HG02759 (cell line): Measurements from ENCODE around the gene SLC6A20.

Experiments used
- ATAC-seq: cut with Tn5 transposase; IDR thresholded peaks from one replicate; pipeline ENCODE4 v1.9.1; 2021; ENCODE audit warnings: mild to moderate bottlenecking, moderate library complexity; ENCODE audit not compliant: unreplicated experiment

Gene SLC6A20, protein sequence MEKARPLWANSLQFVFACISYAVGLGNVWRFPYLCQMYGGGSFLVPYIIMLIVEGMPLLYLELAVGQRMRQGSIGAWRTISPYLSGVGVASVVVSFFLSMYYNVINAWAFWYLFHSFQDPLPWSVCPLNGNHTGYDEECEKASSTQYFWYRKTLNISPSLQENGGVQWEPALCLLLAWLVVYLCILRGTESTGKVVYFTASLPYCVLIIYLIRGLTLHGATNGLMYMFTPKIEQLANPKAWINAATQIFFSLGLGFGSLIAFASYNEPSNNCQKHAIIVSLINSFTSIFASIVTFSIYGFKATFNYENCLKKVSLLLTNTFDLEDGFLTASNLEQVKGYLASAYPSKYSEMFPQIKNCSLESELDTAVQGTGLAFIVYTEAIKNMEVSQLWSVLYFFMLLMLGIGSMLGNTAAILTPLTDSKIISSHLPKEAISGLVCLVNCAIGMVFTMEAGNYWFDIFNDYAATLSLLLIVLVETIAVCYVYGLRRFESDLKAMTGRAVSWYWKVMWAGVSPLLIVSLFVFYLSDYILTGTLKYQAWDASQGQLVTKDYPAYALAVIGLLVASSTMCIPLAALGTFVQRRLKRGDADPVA

DNA sequence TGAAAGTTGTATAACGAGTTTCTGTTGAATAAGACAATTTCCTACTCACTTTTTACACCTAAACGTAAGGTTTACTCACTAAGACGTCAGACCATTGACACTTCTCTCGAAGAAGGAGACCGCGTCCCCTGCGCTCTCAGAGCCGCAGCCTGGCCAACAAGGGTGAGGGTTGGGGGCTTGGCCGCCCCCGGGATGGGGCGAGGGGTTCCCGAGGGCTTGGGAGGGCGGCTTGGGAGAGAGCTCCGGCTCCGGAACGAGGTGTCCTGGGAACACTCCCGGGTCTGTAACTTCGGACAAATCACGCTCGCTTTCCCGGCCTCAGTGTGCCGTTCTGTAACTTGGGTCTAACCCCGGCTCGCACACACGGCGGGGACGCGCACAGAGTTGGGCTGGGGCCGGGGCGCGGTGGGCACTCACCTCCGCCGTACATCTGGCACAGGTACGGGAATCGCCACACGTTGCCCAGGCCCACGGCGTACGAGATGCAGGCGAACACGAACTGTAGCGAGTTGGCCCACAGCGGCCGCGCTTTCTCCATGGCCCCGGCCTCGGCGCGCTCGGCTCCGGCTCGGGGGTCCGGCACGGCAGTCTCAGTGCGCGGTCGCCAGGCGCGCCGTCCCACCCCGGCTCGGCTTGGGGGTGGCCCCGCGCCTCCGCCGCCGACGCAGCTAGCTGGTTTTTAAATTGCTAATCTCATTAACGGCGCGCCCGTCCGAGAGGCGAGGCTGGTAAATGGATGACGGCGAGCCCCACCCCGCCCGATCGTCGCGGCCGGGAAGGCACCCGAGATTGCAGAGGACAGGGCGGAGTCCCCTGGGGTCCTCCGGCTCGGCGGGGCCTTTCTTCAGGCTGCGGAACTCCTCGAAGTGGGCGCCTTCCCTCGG, at the start of gene SLC6A20:
Gene SLC6A20 (minus strand): TSS at position 655 of the 884 bp plus-strand sequence. CDS start 117 bp downstream, at position 538.
- ATAC-seq: no peak

DNA sequence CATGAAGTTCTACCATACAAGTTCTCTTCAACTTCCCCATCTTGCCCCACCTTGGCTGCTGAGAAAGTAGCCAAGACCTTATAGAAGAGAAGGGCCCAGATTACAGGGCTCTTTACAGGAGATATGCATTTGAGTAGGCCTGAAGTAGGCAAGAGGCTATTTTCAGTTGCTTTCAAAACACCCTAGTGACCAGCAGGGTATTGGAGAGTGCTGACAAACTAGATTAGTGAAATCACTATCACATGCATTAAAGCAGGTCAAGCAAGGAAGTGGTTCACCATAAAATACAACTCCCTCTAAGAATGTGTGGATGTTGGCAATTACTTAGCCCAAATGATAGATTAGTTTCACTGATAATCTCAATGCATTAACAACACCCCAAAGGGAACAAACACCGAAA, 48.3 kb upstream of the SLC6A20 start:
- ATAC-seq: no peak

- no peak for ATAC-seq
Observed at GRCh38 chr3:45842851-45843625, 46.7 kb upstream of the SLC6A20 start.

GRCh38 chr3:45841757-45842491, 45.6 kb upstream of the SLC6A20 start, which contains the start of gene LZTFL1:
TSS of gene LZTFL1 (minus strand) at chr3:45842119. CDS start at chr3:45841991, 128 bp downstream.
- ATAC-seq: peak; percentile 93

DNA sequence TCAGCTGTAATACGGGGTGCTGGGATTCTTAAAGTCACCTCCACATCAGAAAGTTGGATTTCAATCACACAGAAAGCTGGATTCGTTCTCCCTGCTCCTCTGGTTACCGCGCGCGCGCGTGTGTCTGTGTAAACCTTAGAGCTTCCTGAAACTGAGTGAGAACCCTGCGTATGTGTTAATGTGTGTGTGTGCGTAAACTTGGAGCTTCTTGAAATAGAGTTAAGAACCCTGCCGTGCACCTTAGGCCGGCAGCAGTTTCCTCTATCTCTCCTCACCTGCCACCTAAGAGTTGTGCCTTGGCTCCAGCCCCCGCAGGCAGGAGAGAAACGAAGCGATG, 45.1 kb upstream of the SLC6A20 start:
- ATAC-seq: peak; percentile 14

GRCh38 chr3:45838466-45838865, 42.1 kb upstream of the SLC6A20 start:
- ATAC-seq: no peak

DNA sequence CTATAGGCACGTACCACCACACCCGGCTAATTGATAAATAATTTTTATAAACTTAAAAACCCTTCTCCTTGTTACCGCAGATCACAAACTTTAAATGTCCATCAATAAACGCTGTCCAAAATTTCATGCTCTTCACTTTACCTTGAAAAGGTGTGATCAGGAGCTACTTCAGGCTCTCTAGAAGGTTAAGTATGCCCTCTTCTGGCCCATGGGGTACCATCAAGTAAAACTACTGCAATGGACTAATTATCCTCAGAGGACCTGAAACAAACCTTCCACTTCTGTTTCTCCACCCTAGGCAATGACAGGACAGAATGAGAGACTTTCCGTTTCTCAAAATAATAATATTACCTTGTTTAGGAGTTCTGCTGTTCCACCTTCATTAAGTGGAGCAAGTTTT, 36.4 kb upstream of the SLC6A20 start:
- no peak for ATAC-seq

- ATAC-seq: no peak
Observed at GRCh38 chr3:45830121-45830520, 33.8 kb upstream of the SLC6A20 start.

DNA sequence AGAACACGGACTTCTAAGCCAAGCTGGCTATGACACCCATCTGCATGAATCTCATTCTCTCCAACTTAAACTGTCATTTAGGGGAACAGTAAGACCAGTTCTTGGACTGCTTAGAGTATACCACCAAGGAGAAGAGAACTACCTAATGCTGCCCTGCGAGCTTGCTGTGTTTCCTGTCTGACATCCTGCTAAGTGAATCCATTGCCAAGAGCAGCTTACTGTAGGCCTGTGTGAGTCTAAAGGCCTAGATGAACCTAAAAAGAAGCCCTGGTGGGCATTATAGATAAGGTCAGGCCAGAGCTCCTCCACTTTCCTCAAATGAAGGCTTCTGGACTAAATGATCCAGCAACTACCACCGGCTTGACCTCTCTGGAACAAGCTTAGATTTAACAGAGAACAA, 30.6 kb upstream of the SLC6A20 start:
- ATAC-seq: no peak

DNA sequence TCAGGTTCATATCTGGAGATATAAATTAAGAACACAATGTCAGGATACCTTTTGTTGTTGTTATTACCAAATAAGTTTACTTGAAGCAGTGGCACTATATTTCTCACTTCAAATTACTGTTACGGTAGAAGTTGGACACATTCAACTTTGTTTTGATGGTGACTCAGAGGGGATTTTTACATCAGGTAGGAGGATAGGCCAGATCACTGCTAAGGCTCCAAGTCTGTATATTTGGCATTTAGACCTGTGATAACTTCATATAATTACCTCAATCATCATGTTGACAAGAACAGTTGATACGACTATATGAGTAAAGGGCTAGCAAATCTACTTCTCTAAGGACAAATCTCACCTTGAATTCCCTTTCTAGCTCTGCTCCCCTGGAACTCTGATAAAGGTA, 30.0 kb upstream of the SLC6A20 start:
- ATAC-seq: no peak

DNA sequence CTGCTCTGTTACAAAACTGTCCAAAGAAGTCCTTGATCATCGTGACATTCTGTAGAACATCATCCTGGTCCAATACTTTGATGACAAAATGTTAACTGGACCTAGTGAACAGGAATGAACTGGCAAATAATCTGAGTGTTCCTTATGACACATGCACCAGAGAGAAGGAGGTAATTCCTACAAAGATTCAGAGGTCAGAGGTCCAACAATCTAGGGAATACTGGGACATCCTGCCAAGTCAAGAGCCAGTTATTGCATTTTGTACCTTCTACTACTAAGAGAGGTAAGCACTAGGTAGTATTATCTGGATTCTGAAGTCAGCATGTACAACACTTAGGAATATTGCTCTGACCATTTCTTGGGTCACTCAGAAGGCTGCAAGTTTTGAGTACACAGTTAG, 24.8 kb upstream of the SLC6A20 start:
- ATAC-seq: no peak

DNA sequence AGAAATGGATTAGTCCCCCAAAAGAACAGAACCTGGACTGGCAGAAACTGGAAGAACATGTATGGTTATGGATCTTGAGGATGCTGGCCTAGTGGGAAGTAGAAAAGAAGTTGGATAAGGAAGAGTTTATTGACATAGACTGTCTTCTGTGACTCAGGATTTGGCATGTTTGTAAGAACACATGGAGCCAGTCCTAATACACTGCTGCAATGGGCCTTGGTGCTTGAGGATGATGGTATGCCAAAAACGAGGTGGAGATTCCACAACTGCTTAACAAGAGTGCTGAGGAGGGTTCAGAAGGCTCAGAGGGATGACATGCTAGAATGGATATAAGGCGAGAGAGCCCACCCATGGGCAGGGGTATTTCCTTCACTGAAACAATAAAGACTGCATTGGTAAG, 23.2 kb upstream of the SLC6A20 start:
- ATAC-seq: no peak

- no peak for ATAC-seq
Observed at GRCh38 chr3:45817831-45818522, 21.6 kb upstream of the SLC6A20 start.

GRCh38 chr3:45816544-45816943, 20.2 kb upstream of the SLC6A20 start:
- no peak for ATAC-seq

GRCh38 chr3:45814322-45814721, 18.0 kb upstream of the SLC6A20 start:
- ATAC-seq: no peak

- no peak for ATAC-seq
Observed at GRCh38 chr3:45807681-45808540, 11.6 kb upstream of the SLC6A20 start.

DNA sequence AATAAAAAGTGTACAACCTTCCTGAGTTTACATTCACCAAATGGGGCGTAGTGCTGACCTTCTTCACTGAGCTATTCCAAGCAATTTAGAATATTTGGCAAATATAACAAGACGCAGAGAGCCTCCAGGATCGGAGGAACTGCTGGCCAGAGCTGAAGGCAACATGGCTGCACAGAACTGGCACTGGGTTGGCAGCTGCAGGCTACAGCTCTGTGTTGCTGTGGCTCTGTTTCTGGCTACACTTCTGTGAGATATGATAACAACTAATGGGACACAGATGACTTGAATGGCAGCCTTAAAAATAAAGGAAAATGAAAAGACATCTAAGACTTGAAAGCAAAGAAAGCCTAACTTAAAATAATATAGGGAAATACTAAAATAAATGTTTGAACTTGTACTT, 10.8 kb upstream of the SLC6A20 start:
- no peak for ATAC-seq

DNA sequence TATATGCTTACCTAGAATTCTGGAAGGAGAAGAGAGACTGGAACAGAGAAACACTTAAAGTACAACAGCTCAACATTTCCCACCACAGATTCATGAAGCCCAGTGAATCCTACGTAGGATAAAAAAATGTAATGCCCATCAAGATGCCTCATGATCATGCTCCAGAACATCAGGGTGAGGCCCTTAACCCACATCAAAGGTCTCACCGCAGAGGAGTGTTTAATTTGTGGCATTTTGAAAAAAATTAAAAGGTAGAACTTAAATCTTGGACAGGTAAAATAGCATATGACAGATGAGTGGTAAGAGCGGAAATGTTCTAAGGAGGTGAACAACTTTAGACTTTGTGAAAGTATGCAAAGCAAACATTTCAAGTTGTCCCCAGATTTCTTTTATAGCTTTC, 9.7 kb upstream of the SLC6A20 start:
- no peak for ATAC-seq
